Uterus (tissue), 4 donors: ENCODE results near the gene GBP7. TPM values are rescaled to one million over a fixed set of nuclear protein-coding genes. Genes with fewer than 3 reads are reported as not detected.
A peak's percentile ranks its signal among the peaks of the same experiment; 100 is the strongest.

Source experiments
- DNase-seq, 2 donors: peaks; one replicate each; pipeline ENCODE4 v3.0.0-alpha.2; 2019 to 2020
- H3K27ac ChIP-seq, 2 donors: fragments of 200-600 bp; sonication (generic); 1 replicate in 1 of 2; 2 replicates in 1 of 2; pipeline ENCODE4 v1.5.1; 2016 to 2018
- H3K27me3 ChIP-seq, 2 donors: fragments of 200-600 bp; sonication (generic); one replicate each; pipeline ENCODE4 v1.5.1; 2018 to 2019; ENCODE audit warnings: control low read depth in 1 of 2
- H3K36me3 ChIP-seq, 2 donors: fragments of 200-600 bp; sonication (generic); one replicate each; pipeline ENCODE4 v1.5.1; 2019; ENCODE audit warnings: control low read depth in 1 of 2
- H3K4me1 ChIP-seq, 2 donors: fragments of 200-600 bp; sonication (generic); one replicate each; pipeline ENCODE4 v1.5.1; 2018 to 2019; ENCODE audit warnings: control low read depth in 1 of 2
- H3K4me3 ChIP-seq, 2 donors: fragments of 200-600 bp; sonication (generic); 1 replicate in 1 of 2; 2 replicates in 1 of 2; pipeline ENCODE4 v1.5.1; 2018 to 2019; ENCODE audit warnings: mild to moderate bottlenecking in 1 of 2
- H3K9me3 ChIP-seq, 2 donors: fragments of 200-600 bp; sonication (generic); one replicate each; pipeline ENCODE4 v1.5.1; 2019; ENCODE audit warnings: control low read depth in 1 of 2
- CTCF ChIP-seq, 4 experiments: fragments of 200-600 bp in 2 of 4; fragments of 450-650 bp in 2 of 4; sonication (generic) in 2 of 4; IDR thresholded peaks; one replicate each; pipeline ENCODE4 v1.5.1; 2016 to 2019; ENCODE audit warnings: antibody characterized with exemption in 4 of 4, mild to moderate bottlenecking in 2 of 4, moderate library complexity in 1 of 4
- POLR2A ChIP-seq, 2 donors: fragments of 450-650 bp; IDR thresholded peaks; one replicate each; pipeline ENCODE4 v1.6.1; 2016; ENCODE audit warnings: antibody characterized with exemption in 2 of 2, mild to moderate bottlenecking in 1 of 2, moderate library complexity in 1 of 2
- intact Hi-C: fragments of 100-400 bp; cut with DNase I; formaldehyde crosslinking; loops from one replicate; pipeline ENCODE4 v1.15.1; 2023; ENCODE audit warnings: low total_unique reads
- total RNA-seq, 4 donors: library from RNA; depleted of rRNA in 3 of 4; stranded (reverse); fragments of >200 nt in 3 of 4; gene quantifications; one replicate each; pipeline versions ENCODE4 v1.1.0 to v1.2.4, GENCODE V29; 2014 to 2023
- donor health status: DM: yes; HTN: yes; CAD: no.

The GBP7 gene
- total RNA-seq, 4 donors from 2014 or later: not detected

GRCh38 chr1:89206373-89206772, 30.6 kb upstream of the GBP7 start:
- no peak overlapping the region for H3K27ac ChIP-seq
- intact Hi-C loops: no loop called here
- no peaks in the 10 kb centered on the region for H3K9me3 ChIP-seq
- no peaks in the 10 kb centered on the region for H3K27me3 ChIP-seq
- TF ChIP-seq CTCF (IDR thresholded peaks at IDR 0.05) (no peak), POLR2A (IDR thresholded peaks at IDR 0.05) (no peak)
- DNase-seq: no peak
- no peaks in the 10 kb centered on the region for H3K36me3 ChIP-seq
- H3K4me3 ChIP-seq: no peak overlapping the region
- H3K4me1 ChIP-seq: no peaks in the 10 kb centered on the region

GRCh38 chr1:89203166-89203565, 27.4 kb upstream of the GBP7 start:
- Histone ChIP-seq H3K4me3 (no peak overlapping the region), H3K9me3 (no peaks in the 10 kb centered on the region), H3K27me3 (no peaks in the 10 kb centered on the region), H3K4me1 (no peaks in the 10 kb centered on the region), H3K27ac (no peak overlapping the region), H3K36me3 (no peaks in the 10 kb centered on the region)
- intact Hi-C loops: no loop called here
- TF ChIP-seq CTCF (IDR thresholded peaks at IDR 0.05): no peak
- TF ChIP-seq POLR2A (IDR thresholded peaks at IDR 0.05): no peak
- no peak for DNase-seq

- intact Hi-C loops: no loop called here
- H3K27ac ChIP-seq: no peak overlapping the region
Measured at GRCh38 chr1:89201106-89201794, 25.4 kb upstream of the GBP7 start.

GRCh38 chr1:89200663-89201062, 24.9 kb upstream of the GBP7 start:
- H3K27me3 ChIP-seq: no peaks in the 10 kb centered on the region
- no peak overlapping the region for H3K27ac ChIP-seq
- no peak for DNase-seq
- H3K4me3 ChIP-seq: no peak overlapping the region
- no peaks in the 10 kb centered on the region for H3K4me1 ChIP-seq
- no peaks in the 10 kb centered on the region for H3K9me3 ChIP-seq
- TF ChIP-seq CTCF (IDR thresholded peaks at IDR 0.05): no peak
- no peak for TF ChIP-seq POLR2A (IDR thresholded peaks at IDR 0.05)
- H3K36me3 ChIP-seq: no peaks in the 10 kb centered on the region
- intact Hi-C loops: no loop called here

More at GRCh38 chr1:89201106-89201794, 25.4 kb upstream of the GBP7 start:
- DNase-seq: no peak
- H3K9me3 ChIP-seq: no peaks in the 10 kb centered on the region
- no peaks in the 10 kb centered on the region for H3K4me1 ChIP-seq
- no peak for TF ChIP-seq CTCF (IDR thresholded peaks at IDR 0.05)
- no peak for TF ChIP-seq POLR2A (IDR thresholded peaks at IDR 0.05)
- no peak overlapping the region for H3K4me3 ChIP-seq
- no peaks in the 10 kb centered on the region for H3K27me3 ChIP-seq
- no peaks in the 10 kb centered on the region for H3K36me3 ChIP-seq

GRCh38 chr1:89199525-89200031, 23.8 kb upstream of the GBP7 start:
- intact Hi-C loops: no loop called here

More at GRCh38 chr1:89199525-89200031, 23.8 kb upstream of the GBP7 start:
- H3K36me3 ChIP-seq: no peaks in the 10 kb centered on the region
- H3K27me3 ChIP-seq: no peaks in the 10 kb centered on the region
- H3K4me3 ChIP-seq: peak overlapping the region; percentile 36 to 40
- H3K9me3 ChIP-seq: no peaks in the 10 kb centered on the region
- H3K27ac ChIP-seq: peak overlapping the region; percentile 73 to 90
- no peaks in the 10 kb centered on the region for H3K4me1 ChIP-seq
- TF ChIP-seq CTCF (IDR thresholded peaks at IDR 0.05) (no peak), POLR2A (IDR thresholded peaks at IDR 0.05) (no peak)
- DNase-seq: no peak
